Medulla oblongata (tissue), 1 donor: ENCODE measurements around the gene GRK1.
A peak's percentile ranks its signal among the peaks of the same experiment; 100 is the strongest.

Experiments
- DNase-seq: peaks from one replicate; pipeline ENCODE4 v3.0.0-alpha.2; 2015; ENCODE audit errors: extremely low spot score

GRK1 gene

GRCh38 chr13:113632706-113633484 lies 34.1 kb upstream of the GRK1 start:
- no peak for DNase-seq

GRCh38 chr13:113633485-113633873 lies 33.5 kb upstream of the GRK1 start:
- no peak for DNase-seq

GRCh38 chr13:113634279-113635047 lies 32.6 kb upstream of the GRK1 start:
- no peak for DNase-seq

- no peak for DNase-seq
Observed at GRCh38 chr13:113635048-113635420, 32.0 kb upstream of the GRK1 start.

- DNase-seq, result no peak
Observed at GRCh38 chr13:113635709-113636108, 31.3 kb upstream of the GRK1 start.

GRCh38 chr13:113636266-113636963 lies 30.6 kb upstream of the GRK1 start:
- DNase-seq, result no peak

- no peak for DNase-seq
Observed at GRCh38 chr13:113637262-113638160, 29.5 kb upstream of the GRK1 start.

- no peak for DNase-seq
Observed at GRCh38 chr13:113638173-113638746, 28.8 kb upstream of the GRK1 start.

- no peak for DNase-seq
Observed at GRCh38 chr13:113638806-113639205, 28.2 kb upstream of the GRK1 start.

- DNase-seq, result no peak
Observed at GRCh38 chr13:113639616-113640262, 27.3 kb upstream of the GRK1 start.

GRCh38 chr13:113641426-113641825 lies 25.6 kb upstream of the GRK1 start:
- no peak for DNase-seq

GRCh38 chr13:113642563-113642962 lies 24.5 kb upstream of the GRK1 start:
- DNase-seq, result no peak

- no peak for DNase-seq
Observed at GRCh38 chr13:113643593-113643992, 23.4 kb upstream of the GRK1 start.

- DNase-seq, result no peak
Observed at GRCh38 chr13:113644800-113645199, 22.2 kb upstream of the GRK1 start.

- no peak for DNase-seq
Observed at GRCh38 chr13:113645329-113645728, 21.7 kb upstream of the GRK1 start.

GRCh38 chr13:113646376-113646775 lies 20.6 kb upstream of the GRK1 start:
- DNase-seq, result no peak

- no peak for DNase-seq
Observed at GRCh38 chr13:113646921-113647340, 20.1 kb upstream of the GRK1 start.

GRCh38 chr13:113647351-113648215 lies 19.4 kb upstream of the GRK1 start:
- peak; percentile 93 for DNase-seq

- no peak for DNase-seq
Observed at GRCh38 chr13:113648216-113648610, 18.8 kb upstream of the GRK1 start.

- no peak for DNase-seq
Observed at GRCh38 chr13:113649212-113649611, 17.8 kb upstream of the GRK1 start.
